ENCODE data around the gene ENPP1. TPM values are rescaled to one million over a fixed set of nuclear protein-coding genes. Genes with fewer than 3 reads are reported as not detected.

Gene ENPP1
- total RNA-seq, 6 experiments from 2014 or later, result 27.5 to 61.6 (median 45.6) TPM

GRCh38 chr6:131821010-131821807, 13.4 kb downstream of the ENPP1 start:
- Histone ChIP-seq H3K27ac (no peak overlapping the region), H3K4me1 (peaks cover 0 to 24% (median 3%) of the 10 kb centered on the region in 4 donors), H3K27me3 (no peaks in the 10 kb centered on the region), H3K36me3 (no peaks in the 10 kb centered on the region), H3K9me3 (no peaks in the 10 kb centered on the region), H3K4me3 (no peak overlapping the region)
- DNase-seq (no peak), ATAC-seq (no peak)
- TF ChIP-seq CTCF (IDR thresholded peaks at IDR 0.05) (no peak), POLR2A (IDR thresholded peaks at IDR 0.05) (no peak)
- intact Hi-C loops (cut with DNase I), result no loop called here
- WGBS (ENCODE audit: insufficient coverage, low coverage, low lambda C conversion rate, missing lambda C conversion rate), result 78% methylated on average over 5 of the region's 6 CpGs

- H3K4me3 ChIP-seq, result no peak overlapping the region
- no peaks in the 10 kb centered on the region for H3K9me3 ChIP-seq
- DNase-seq (no peak), ATAC-seq (peak; percentile 23 to 51 (median 42))
- peak overlapping the region in 1 of 3 donors; percentile 10 for H3K27ac ChIP-seq
- H3K27me3 ChIP-seq, result no peaks in the 10 kb centered on the region
- no peaks in the 10 kb centered on the region for H3K36me3 ChIP-seq
- peaks cover 0 to 31% (median 3%) of the 10 kb centered on the region in 4 donors for H3K4me1 ChIP-seq
- intact Hi-C loops (cut with DNase I), result no loop called here
- WGBS (ENCODE audit: insufficient coverage, low coverage, low lambda C conversion rate, missing lambda C conversion rate), result 22% methylated on average over 3 of the region's 3 CpGs
- TF ChIP-seq POLR2A (IDR thresholded peaks at IDR 0.05) (no peak), CTCF (IDR thresholded peaks at IDR 0.05) (no peak)
Measured at GRCh38 chr6:131822119-131822518, 14.3 kb downstream of the ENPP1 start.

GRCh38 chr6:131823276-131823902, 15.6 kb downstream of the ENPP1 start:
- H3K27ac ChIP-seq, result no peak overlapping the region
- no peak for ATAC-seq
- TF ChIP-seq POLR2A (IDR thresholded peaks at IDR 0.05) (no peak), CTCF (IDR thresholded peaks at IDR 0.05) (no peak)
- H3K4me1 ChIP-seq, result peaks cover 0 to 39% (median 3%) of the 10 kb centered on the region in 4 donors
- no peak for DNase-seq
- H3K9me3 ChIP-seq, result no peaks in the 10 kb centered on the region
- intact Hi-C loops (cut with DNase I), result no loop called here
- H3K36me3 ChIP-seq, result no peaks in the 10 kb centered on the region
- H3K4me3 ChIP-seq, result no peak overlapping the region
- no peaks in the 10 kb centered on the region for H3K27me3 ChIP-seq
- 79% methylated on average over 3 of the region's 3 CpGs for WGBS (ENCODE audit: insufficient coverage, low coverage, low lambda C conversion rate, missing lambda C conversion rate)

- intact Hi-C loops (cut with DNase I), result no loop called here
- no peak for TF ChIP-seq POLR2A (IDR thresholded peaks at IDR 0.05)
- no peak for TF ChIP-seq CTCF (IDR thresholded peaks at IDR 0.05)
- DNase-seq, result no peak
- WGBS (ENCODE audit: insufficient coverage, low coverage, low lambda C conversion rate, missing lambda C conversion rate), result 7% methylated on average over 1 of the region's 1 CpG
- ATAC-seq, result peak; percentile 77 to 88 (median 80)
- H3K9me3 ChIP-seq, result no peaks in the 10 kb centered on the region
- peaks cover 0 to 34% (median 3%) of the 10 kb centered on the region in 4 donors for H3K4me1 ChIP-seq
- H3K27me3 ChIP-seq, result no peaks in the 10 kb centered on the region
- H3K36me3 ChIP-seq, result no peaks in the 10 kb centered on the region
- peak overlapping the region in 1 of 3 donors; percentile 36 for H3K27ac ChIP-seq
- no peak overlapping the region for H3K4me3 ChIP-seq
Measured at GRCh38 chr6:131825946-131826345, 18.1 kb downstream of the ENPP1 start.
